ENCODE measurements around the gene GPSM1. TPM values are rescaled to one million over a fixed set of nuclear protein-coding genes. Genes with fewer than 3 reads are reported as not detected.
"Not testable (repeated sequence)": the region's sequence is repeated elsewhere in the genome, so short reads cannot be mapped to it uniquely, and the experiment has no call there.

Gene GPSM1
- total RNA-seq, 2 donors from 2014 or later = 13.8 to 17.0 TPM

- intact Hi-C loops (cut with DNase I) = no loop called here
- DNase-seq (ENCODE audit: low spot score) = no peak
Observed at GRCh38 chr9:136313111-136314055, 14.0 kb upstream of the GPSM1 start.

- no peak for DNase-seq (ENCODE audit: low spot score)
- intact Hi-C loops (cut with DNase I) = no loop called here
Observed at GRCh38 chr9:136314056-136314416, 13.3 kb upstream of the GPSM1 start.

GRCh38 chr9:136314944-136315343, 12.4 kb upstream of the GPSM1 start:
- intact Hi-C loops (cut with DNase I) = no loop called here
- DNase-seq (ENCODE audit: low spot score) = no peak

- no peak for DNase-seq (ENCODE audit: low spot score)
- intact Hi-C loops (cut with DNase I) = no loop called here
Observed at GRCh38 chr9:136316271-136316751, 11.0 kb upstream of the GPSM1 start.

GRCh38 chr9:136316896-136317676, 10.3 kb upstream of the GPSM1 start:
- DNase-seq (ENCODE audit: low spot score) = no peak
- intact Hi-C loops (cut with DNase I) = no loop called here

- no peak for DNase-seq (ENCODE audit: low spot score)
- intact Hi-C loops (cut with DNase I) = no loop called here
Observed at GRCh38 chr9:136317695-136318094, 9.6 kb upstream of the GPSM1 start.

GRCh38 chr9:136318111-136318775, 9.1 kb upstream of the GPSM1 start:
- no peak for DNase-seq (ENCODE audit: low spot score)
- intact Hi-C loops (cut with DNase I) = no loop called here

- intact Hi-C loops (cut with DNase I) = no loop called here
- no peak for DNase-seq (ENCODE audit: low spot score)
Observed at GRCh38 chr9:136318776-136319241, 8.5 kb upstream of the GPSM1 start.

- DNase-seq (ENCODE audit: low spot score); intact Hi-C loops (cut with DNase I): not testable (repeated sequence)
Observed at GRCh38 chr9:136319244-136319643, 8.1 kb upstream of the GPSM1 start.

- intact Hi-C loops (cut with DNase I) = not testable (repeated sequence)
Observed at GRCh38 chr9:136319955-136320354, 7.4 kb upstream of the GPSM1 start.

GRCh38 chr9:136320972-136321371, 6.4 kb upstream of the GPSM1 start:
- intact Hi-C loops (cut with DNase I); DNase-seq (ENCODE audit: low spot score): not testable (repeated sequence)

More at GRCh38 chr9:136319955-136320354, 7.4 kb upstream of the GPSM1 start:
- not testable (repeated sequence) for DNase-seq (ENCODE audit: low spot score)

GRCh38 chr9:136321561-136321960, 5.8 kb upstream of the GPSM1 start:
- DNase-seq (ENCODE audit: low spot score) = no peak
- intact Hi-C loops (cut with DNase I) = no loop called here

- intact Hi-C loops (cut with DNase I) = no loop called here
- no peak for DNase-seq (ENCODE audit: low spot score)
Observed at GRCh38 chr9:136322756-136323330, 4.5 kb upstream of the GPSM1 start.

GRCh38 chr9:136323371-136323789, 4.0 kb upstream of the GPSM1 start:
- intact Hi-C loops (cut with DNase I) = no loop called here
- no peak for DNase-seq (ENCODE audit: low spot score)

- DNase-seq (ENCODE audit: low spot score) = no peak
- intact Hi-C loops (cut with DNase I) = no loop called here
Observed at GRCh38 chr9:136324501-136325300, 2.6 kb upstream of the GPSM1 start.

GRCh38 chr9:136325358-136325757, 2.0 kb upstream of the GPSM1 start:
- DNase-seq (ENCODE audit: low spot score) = no peak
- intact Hi-C loops (cut with DNase I) = no loop called here

- intact Hi-C loops (cut with DNase I) = loop anchor here in 1 of 2 donors (2.0 kb wide), 1 partner anchor 51 kb away; no protein-coding TSS in a partner anchor
- no peak for DNase-seq (ENCODE audit: low spot score)
Observed at GRCh38 chr9:136326061-136326760, 1.1 kb upstream of the GPSM1 start.
